ENCODE measurements around the gene CLCN4. TPM values are rescaled to one million over a fixed set of nuclear protein-coding genes. Genes with fewer than 3 reads are reported as not detected.

CLCN4 gene
- total RNA-seq, 4 donors from 2014 or later = 1.2 to 3.9 (median 2.3) TPM

DNA sequence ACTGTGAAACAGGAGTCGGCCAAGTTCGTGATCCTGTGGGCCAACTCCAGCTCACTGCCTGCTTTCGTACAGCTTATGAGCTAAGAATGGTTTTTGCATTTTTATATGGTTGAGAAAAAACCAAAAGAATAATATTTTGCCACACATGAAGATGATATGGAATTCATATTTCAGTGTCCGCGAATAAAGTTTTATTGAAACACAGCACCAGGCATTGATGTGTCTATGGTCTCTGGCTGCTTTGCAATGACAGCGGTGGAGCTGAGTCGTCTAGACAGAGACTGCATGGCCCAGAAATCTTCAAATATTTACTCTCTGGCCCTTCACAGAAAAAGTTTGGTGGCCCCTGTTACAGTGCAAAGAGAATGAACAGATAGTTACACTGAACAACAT, 20.2 kb downstream of the CLCN4 start:
- no peak for ATAC-seq (ENCODE audit: low FRiP score)
- TF ChIP-seq, protein P1, sequence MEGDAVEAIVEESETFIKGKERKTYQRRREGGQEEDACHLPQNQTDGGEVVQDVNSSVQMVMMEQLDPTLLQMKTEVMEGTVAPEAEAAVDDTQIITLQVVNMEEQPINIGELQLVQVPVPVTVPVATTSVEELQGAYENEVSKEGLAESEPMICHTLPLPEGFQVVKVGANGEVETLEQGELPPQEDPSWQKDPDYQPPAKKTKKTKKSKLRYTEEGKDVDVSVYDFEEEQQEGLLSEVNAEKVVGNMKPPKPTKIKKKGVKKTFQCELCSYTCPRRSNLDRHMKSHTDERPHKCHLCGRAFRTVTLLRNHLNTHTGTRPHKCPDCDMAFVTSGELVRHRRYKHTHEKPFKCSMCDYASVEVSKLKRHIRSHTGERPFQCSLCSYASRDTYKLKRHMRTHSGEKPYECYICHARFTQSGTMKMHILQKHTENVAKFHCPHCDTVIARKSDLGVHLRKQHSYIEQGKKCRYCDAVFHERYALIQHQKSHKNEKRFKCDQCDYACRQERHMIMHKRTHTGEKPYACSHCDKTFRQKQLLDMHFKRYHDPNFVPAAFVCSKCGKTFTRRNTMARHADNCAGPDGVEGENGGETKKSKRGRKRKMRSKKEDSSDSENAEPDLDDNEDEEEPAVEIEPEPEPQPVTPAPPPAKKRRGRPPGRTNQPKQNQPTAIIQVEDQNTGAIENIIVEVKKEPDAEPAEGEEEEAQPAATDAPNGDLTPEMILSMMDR (IDR thresholded peaks at IDR 0.05) = no peak

DNA sequence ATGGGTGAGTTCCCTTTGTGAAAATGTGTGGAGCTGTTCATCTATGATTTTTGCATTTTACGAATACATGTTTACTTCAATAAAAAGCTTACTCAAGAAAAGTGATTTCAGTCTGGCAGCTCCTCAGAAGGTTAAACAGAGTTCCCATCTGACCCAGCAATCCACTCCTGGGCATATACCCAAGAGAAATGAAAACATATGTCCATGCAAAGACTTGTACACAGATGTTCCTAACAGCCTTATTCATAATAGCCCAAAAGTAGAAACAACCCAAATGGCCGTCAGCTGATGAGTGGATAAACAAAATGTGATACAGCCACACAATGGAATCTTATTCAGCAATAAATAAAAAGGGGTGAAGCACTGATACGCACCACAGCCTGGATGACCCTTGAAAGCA, 20.8 kb downstream of the CLCN4 start:
- TF ChIP-seq, protein P1 (IDR thresholded peaks at IDR 0.05) = no peak
- no peak for DNase-seq (ENCODE audit: low spot score)
- ATAC-seq (ENCODE audit: low FRiP score) = no peak

More for the DNA sequence above, 20.2 kb downstream of the CLCN4 start:
- DNase-seq (ENCODE audit: low spot score) = no peak

DNA sequence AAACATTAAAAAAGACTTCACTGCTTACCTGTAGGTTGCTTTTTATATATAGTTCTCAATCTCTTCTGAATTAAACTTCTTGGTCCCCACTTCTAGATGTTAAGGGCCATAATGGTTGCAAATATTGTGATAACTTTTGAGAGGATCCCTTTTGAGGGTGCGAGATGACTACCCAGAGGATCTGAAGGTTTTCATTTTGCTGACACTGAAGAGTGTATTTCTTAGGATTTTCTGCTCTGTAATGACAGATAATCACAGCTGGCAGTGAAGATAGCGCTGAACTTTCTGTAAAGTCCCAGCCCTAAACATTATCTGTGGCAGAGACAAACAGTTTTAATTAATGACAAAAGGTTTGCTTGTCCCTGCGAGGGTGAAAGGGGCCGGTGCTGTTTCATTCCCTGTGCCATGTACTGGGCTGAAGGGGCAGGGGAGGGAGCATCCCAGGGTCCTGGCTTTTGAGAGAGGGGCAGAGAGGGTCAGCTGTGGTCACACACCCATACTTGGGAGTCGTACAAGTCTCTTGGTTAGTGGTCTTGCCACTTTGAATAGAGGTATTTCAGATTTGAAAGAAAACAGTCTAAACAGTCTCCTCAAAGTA, 22.2 kb downstream of the CLCN4 start:
- ATAC-seq (ENCODE audit: low FRiP score) (no peak), DNase-seq (ENCODE audit: low spot score) (no peak)
- TF ChIP-seq, protein P1 (IDR thresholded peaks at IDR 0.05) = no peak

DNA sequence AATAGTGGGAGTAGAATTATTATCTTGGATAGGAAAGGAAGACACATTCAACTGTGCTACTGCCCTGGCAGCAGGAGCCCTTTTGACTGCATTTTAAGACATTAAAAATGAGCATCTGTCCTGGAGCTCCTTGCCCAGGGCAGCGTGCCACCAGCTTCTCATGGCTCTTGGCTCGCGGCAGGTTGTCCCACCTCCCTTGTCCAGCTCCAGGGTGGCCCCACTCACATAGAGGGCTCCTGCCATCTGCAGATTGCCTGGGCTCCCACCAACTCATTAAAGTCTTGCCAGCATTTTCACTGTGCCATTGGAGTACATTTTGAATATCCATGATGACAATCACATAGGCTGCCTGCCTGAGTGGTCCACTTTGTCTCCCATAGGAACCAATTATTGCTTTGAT, 27.0 kb downstream of the CLCN4 start:
- ATAC-seq (ENCODE audit: low FRiP score) (no peak), DNase-seq (ENCODE audit: low spot score) (no peak)
- TF ChIP-seq, protein P1 (IDR thresholded peaks at IDR 0.05) = no peak

DNA sequence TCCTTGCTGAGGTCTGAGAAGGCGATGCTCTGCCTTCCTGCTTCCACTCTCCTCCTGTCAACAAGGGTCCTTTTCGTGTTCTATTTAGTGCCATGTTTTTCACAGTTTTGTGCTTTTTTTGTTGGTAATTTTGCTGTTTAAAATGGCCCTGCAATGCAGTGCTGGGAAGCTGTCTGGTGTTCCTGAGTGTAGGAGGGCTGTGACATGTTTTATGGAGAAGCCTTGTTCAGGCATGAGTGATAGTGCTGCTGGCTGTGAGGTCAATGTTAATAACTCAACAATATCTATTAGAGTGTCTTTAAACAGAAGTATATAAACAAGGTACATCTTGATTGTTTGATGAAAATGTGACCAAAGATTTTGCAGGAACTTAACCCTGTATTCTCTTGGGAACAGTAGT, 27.6 kb downstream of the CLCN4 start:
- ATAC-seq (ENCODE audit: low FRiP score) = no peak
- TF ChIP-seq, protein P1 (IDR thresholded peaks at IDR 0.05) = no peak
- DNase-seq (ENCODE audit: low spot score) = no peak

DNA sequence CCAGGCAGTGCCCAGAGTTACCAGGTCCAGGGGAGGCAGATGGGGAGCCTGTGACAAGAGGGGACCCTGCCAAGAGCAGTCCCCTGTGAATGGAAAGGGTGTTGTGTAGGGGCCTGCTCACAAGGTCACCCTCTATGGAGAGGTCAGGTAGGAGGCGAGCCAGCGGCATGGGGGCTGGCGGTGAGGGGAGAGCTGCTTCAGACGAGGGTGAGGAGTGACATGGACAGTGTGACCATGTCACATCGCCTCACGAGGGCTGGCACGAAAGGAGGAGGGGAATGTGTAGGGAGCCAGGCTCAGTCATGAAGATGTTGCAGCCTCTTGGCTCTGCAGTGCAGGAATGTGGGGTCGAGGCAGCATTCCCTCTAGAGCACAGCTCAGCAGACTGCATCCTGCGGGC, 29.6 kb downstream of the CLCN4 start:
- ATAC-seq (ENCODE audit: low FRiP score) (no peak), DNase-seq (ENCODE audit: low spot score) (no peak)
- TF ChIP-seq, protein P1 (IDR thresholded peaks at IDR 0.05) = no peak

DNA sequence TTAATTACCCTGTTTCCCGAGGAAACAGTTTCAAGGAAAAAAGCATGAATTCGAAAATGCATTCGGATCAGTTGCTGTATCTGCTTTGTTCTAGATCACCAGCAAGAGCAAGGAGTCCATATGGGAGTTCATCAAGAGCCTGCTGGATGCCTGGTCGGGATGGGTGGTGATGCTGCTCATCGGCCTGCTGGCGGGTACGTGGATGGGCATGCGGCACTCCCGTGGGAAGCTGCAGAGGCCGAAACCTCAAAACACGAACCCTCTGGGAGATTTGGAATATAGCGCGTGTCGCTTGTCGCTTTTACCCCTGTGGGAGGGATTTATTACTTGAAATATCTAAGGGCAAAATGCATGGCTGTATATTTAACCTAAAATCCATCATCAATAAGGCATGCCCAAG, 30.6 kb downstream of the CLCN4 start:
- TF ChIP-seq, protein P1 (IDR thresholded peaks at IDR 0.05) = no peak
- ATAC-seq (ENCODE audit: low FRiP score) (no peak), DNase-seq (ENCODE audit: low spot score) (no peak)

Data from omental fat pad (tissue), 4 donors.